ENCODE data around the gene GAB3. TPM values are rescaled to one million over a fixed set of nuclear protein-coding genes. Genes with fewer than 3 reads are reported as not detected.
A peak's percentile ranks its signal among the peaks of the same experiment; 100 is the strongest.

GAB3 gene
- total and polyA plus RNA-seq, 2 of the 4 experiments (the other 2 are of a cell fraction): 2.2 to 3.7 TPM

GRCh38 chrX:154774622-154775021, 23.7 kb upstream of the GAB3 start:
- Histone ChIP-seq H3K36me3 (ENCODE audit: control insufficient read depth, insufficient read depth, low read length) (peaks cover 38% of the 10 kb centered on the region), H2BK5ac (ENCODE audit: low read depth, low read length, poor library complexity, severe bottlenecking) (no peak overlapping the region), H2AK9ac (replicated peaks; ENCODE audit: low read depth, low read length, poor library complexity) (peak overlapping the region; percentile 74), H3K56ac (ENCODE audit: extremely low read depth, insufficient read depth, low read length) (no peak overlapping the region), H2AFZ (replicated peaks; ENCODE audit: low read length, poor library complexity) (peak overlapping the region; percentile 64), H3K4ac (ENCODE audit: low read depth, low read length) (no peak overlapping the region), H2BK120ac (ENCODE audit: low read depth, low read length) (no peak overlapping the region), H3K27ac (ENCODE audit: insufficient read depth, low read length) (no peak overlapping the region), H3K79me1 (ENCODE audit: low read depth in 1 of 2, low read length in 2 of 2) (peaks cover 3 to 6% of the 10 kb centered on the region in 2 experiments; a peak in 3 of 4 replicates), H3K14ac (replicated peaks; ENCODE audit: low read depth, low read length) (no peak overlapping the region), H3K9ac (ENCODE audit: low read depth, low read length) (no peak overlapping the region), H4K20me1 (ENCODE audit: insufficient read depth, low read length) (peaks cover 8% of the 10 kb centered on the region), H3K9me3 (ENCODE audit: control insufficient read depth, insufficient read depth, low read length) (no peaks in the 10 kb centered on the region), H3K18ac (ENCODE audit: low read depth, low read length) (no peak overlapping the region), H4K8ac (ENCODE audit: low read depth in 2 of 2, low read length in 2 of 2) (no peak overlapping the region), H2BK15ac (ENCODE audit: low read depth, low read length) (no peak overlapping the region), H2BK20ac (ENCODE audit: low read depth, low read length) (no peak overlapping the region), H3K27me3 (ENCODE audit: control insufficient read depth, insufficient read depth, low read length) (no peaks in the 10 kb centered on the region), H3K4me3 (ENCODE audit: insufficient read depth, low read depth, low read length) (no peak overlapping the region), H3K9me1 (ENCODE audit: insufficient read depth, low read length) (no peaks in the 10 kb centered on the region), H4K91ac (ENCODE audit: insufficient read depth, low read depth, low read length) (no peak overlapping the region), H2AK5ac (ENCODE audit: low read depth, low read length) (no peak overlapping the region), H4K5ac (ENCODE audit: low read depth, low read length) (no peak overlapping the region), H3K23ac (ENCODE audit: low read depth, low read length) (no peak overlapping the region), H3K4me1 (ENCODE audit: control insufficient read depth, insufficient read depth, low read length) (peaks cover 3% of the 10 kb centered on the region; the same call in 1 of the 2 replicates), H3K4me2 (ENCODE audit: low read depth, low read length) (no peak overlapping the region)
- ATAC-seq (ENCODE audit: low read depth) (no peak), DNase-seq (no peak)
- intact Hi-C loops (cut with micrococcal nuclease) (no loop called here), dilution Hi-C loops (cut with HindIII; ENCODE audit: low sequenced_read_pairs, unreplicated experiment) (no loop called here), in situ Hi-C loops (cut with MboI; ENCODE audit: low sequenced_read_pairs) (no loop called here)
- ChIA-PET CTCF (no interaction called here), POLR2A (ENCODE audit: unreplicated experiment) (no interaction called here)
- WGBS, 2 experiments (ENCODE audit: extremely low coverage in 2 of 2, insufficient read length in 1 of 2): 40% methylated on average over 1 of the region's 5 CpGs; no CpG with 5 or more reads in 1 of the 2 experiments
- TF ChIP-seq CHD1 (IDR thresholded peaks at IDR 0.05; ENCODE audit: low read depth, low read length) (no peak), FOS (IDR thresholded peaks at IDR 0.05; ENCODE audit: low read depth, low read length) (no peak), POLR2A (IDR thresholded peaks at IDR 0.05; ENCODE audit: low read depth, low read length) (no peak)
- no TSS peak for BruUV-seq (replicated peaks)
